Cardiac atrium fibroblast (primary cell): ENCODE data around the gene RP2. TPM values are rescaled to one million over a fixed set of nuclear protein-coding genes. Genes with fewer than 3 reads are reported as not detected.

Experiments
- total RNA-seq: library from RNA; depleted of rRNA; stranded (reverse); fragments of >200 nt; gene quantifications from 2 replicates; pipeline ENCODE4 v1.2.3, GENCODE V29; 2015

Gene RP2
- 10.8 and 12.6 TPM in 2 replicates for total RNA-seq

GRCh38 chrX:46836701-46837557 is at the start of gene RP2:
TSS of gene RP2 (plus strand) at chrX:46837043. CDS start at chrX:46837101, 58 bp downstream.

GRCh38 chrX:46912098-46912602 is 75.3 kb downstream of the RP2 start, which contains the start of gene JADE3:
TSS of gene JADE3 (plus strand) at chrX:46912421. CDS start at chrX:46984895, 72,474 bp downstream.

Other genes starting within 250 kb of the RP2 start
- 11.9 and 16.8 TPM in 2 replicates for gene SLC9A7, start 77.9 kb upstream of the RP2 start, total RNA-seq
- 1.5 and 3.4 TPM in 2 replicates for gene JADE3, start 75.4 kb downstream of the RP2 start, total RNA-seq
- 0.90 and 2.8 TPM in 2 replicates for gene RGN, start 241.4 kb downstream of the RP2 start, total RNA-seq